ENCODE measurements around the gene RASL10B. TPM values are rescaled to one million over a fixed set of nuclear protein-coding genes. Genes with fewer than 3 reads are reported as not detected.
A peak's percentile ranks its signal among the peaks of the same experiment; 100 is the strongest.

RASL10B gene
- polyA plus RNA-seq, 1 donor from 2014 or later = not detected

DNA sequence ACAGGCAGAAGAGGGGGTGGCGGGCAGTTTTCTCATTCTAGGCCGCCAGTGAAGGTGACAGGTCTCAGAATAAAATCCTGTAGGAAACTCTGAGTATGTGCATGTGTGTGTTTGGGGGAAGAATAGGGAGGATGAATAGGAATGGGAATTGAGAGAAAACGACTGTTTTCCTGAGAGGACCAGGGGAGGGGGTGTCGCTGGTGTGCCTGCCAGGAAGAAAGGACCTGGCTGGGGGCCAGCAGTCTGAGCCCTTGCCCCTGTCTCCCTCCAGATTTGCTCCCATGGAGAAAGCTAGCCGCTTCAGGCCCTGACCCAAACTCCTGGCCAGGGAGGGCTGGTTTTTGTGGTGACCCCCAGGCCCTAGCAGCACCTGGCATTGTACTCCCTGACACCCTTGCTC is 43.6 kb downstream of the RASL10B start:
- Mint-ChIP-seq H3K4me1 (peaks cover 0 to 2% (median 0%) of the 10 kb centered on the region in 3 donors), H3K9me3 (no peaks in the 10 kb centered on the region), H3K27me3 (peaks cover 9% of the 10 kb centered on the region), H3K36me3 (no peaks in the 10 kb centered on the region), H3K27ac (no peak overlapping the region), H3K4me3 (no peak overlapping the region)

DNA sequence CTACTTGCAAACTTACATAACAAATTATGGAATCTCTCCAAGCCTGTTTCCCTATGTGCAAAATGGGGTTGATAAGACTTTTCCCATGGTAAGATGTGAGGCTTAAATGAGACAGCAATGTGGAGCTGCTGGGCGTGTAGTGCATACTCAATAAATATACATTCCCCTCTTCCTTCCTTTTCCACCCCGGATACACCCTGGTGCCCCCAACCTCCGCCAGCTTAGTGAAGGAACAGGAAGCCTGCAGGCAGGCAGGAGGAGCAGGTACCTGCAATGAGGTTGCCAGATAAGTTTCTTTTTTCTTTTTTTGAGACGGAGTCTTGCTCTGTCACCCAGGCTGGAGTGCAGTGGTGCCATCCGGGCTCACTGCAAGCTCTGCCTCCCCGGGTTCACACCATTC is 44.1 kb downstream of the RASL10B start:
- H3K36me3 Mint-ChIP-seq = no peaks in the 10 kb centered on the region
- no peak overlapping the region for H3K4me3 Mint-ChIP-seq
- peaks cover 0 to 2% (median 0%) of the 10 kb centered on the region in 3 donors for H3K4me1 Mint-ChIP-seq
- H3K9me3 Mint-ChIP-seq = no peaks in the 10 kb centered on the region
- peaks cover 9% of the 10 kb centered on the region for H3K27me3 Mint-ChIP-seq
- H3K27ac Mint-ChIP-seq = peak overlapping the region in 1 of 3 donors; percentile 59

DNA sequence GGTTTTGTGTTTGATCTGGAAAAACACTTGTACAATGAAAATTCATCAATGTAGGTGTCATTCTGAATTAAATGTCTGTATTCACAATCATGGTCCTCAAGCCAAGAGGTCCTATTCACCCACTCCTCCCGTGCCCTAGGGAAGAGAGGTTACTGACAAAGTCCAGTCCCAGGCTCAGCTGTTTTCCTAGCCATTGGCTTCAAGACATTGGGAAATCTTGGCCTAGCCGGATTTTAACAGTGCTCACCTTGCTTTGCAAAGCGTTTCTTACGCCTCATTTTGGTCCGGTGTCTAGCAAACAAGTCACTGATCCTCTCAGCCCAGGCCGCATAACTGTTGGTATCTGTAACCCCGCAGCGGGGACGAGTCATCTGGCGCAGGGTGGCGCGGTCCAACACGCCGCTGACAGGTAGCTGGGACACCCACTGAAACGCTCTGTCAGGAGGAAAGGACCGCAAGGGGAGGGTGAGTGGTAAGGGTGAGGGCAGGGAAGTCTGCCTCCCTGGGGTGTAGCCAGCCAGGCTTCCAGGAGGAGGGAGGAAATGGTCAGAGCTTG is 47.3 kb downstream of the RASL10B start:
- H3K4me3 Mint-ChIP-seq = no peak overlapping the region
- H3K4me1 Mint-ChIP-seq = peaks cover 0 to 1% (median 0%) of the 10 kb centered on the region in 3 donors
- H3K27me3 Mint-ChIP-seq = peaks cover 10% of the 10 kb centered on the region
- no peak overlapping the region for H3K27ac Mint-ChIP-seq
- no peaks in the 10 kb centered on the region for H3K36me3 Mint-ChIP-seq
- H3K9me3 Mint-ChIP-seq = no peaks in the 10 kb centered on the region

DNA sequence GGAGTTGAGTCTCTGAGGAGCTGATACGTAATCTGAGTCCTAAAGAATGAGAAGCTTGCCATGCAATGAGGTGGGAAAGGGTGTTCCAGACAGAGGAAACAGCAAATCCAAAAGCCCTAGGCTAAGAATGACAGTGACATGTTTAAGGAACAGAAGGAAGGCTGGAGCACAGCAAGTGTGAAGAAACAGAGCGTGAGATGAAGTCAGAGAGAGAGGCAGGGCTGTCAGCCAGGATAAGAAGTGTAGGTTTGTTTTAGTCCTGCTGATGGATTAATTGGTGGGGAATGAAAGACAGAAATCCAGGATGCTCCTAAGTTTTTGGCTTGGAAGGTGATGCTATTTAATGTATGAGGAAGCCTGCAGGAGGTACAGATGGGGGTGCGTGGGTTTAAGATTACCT is 49.5 kb downstream of the RASL10B start:
- Mint-ChIP-seq H3K4me3 (peak overlapping the region in 1 of 4 donors; percentile 69), H3K9me3 (no peaks in the 10 kb centered on the region), H3K36me3 (no peaks in the 10 kb centered on the region), H3K4me1 (no peaks in the 10 kb centered on the region), H3K27me3 (peaks cover 7% of the 10 kb centered on the region), H3K27ac (no peak overlapping the region)

DNA sequence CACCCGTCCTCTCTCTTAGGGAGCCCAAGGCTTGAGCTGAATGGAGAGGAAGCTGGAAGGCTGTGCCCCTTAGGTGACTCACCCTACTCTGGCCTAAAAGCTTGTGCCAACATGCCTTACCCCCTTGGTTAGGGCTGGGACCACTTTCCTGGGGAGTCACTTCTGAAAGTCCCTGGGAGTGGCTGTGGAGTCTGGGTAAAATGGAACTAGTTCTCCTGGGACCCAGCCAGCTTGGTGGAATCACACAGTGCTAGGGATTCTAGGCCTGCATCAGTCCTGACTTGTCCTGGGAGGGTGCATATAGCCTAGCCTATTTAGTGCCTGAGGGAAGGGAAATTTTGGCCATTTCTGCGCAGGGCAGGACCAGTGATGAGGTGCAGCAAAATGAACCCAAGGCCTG is 53.5 kb downstream of the RASL10B start:
- no peaks in the 10 kb centered on the region for H3K36me3 Mint-ChIP-seq
- no peaks in the 10 kb centered on the region for H3K9me3 Mint-ChIP-seq
- no peaks in the 10 kb centered on the region for H3K4me1 Mint-ChIP-seq
- peaks cover 2% of the 10 kb centered on the region for H3K27me3 Mint-ChIP-seq
- H3K4me3 Mint-ChIP-seq = no peak overlapping the region
- H3K27ac Mint-ChIP-seq = no peak overlapping the region

DNA sequence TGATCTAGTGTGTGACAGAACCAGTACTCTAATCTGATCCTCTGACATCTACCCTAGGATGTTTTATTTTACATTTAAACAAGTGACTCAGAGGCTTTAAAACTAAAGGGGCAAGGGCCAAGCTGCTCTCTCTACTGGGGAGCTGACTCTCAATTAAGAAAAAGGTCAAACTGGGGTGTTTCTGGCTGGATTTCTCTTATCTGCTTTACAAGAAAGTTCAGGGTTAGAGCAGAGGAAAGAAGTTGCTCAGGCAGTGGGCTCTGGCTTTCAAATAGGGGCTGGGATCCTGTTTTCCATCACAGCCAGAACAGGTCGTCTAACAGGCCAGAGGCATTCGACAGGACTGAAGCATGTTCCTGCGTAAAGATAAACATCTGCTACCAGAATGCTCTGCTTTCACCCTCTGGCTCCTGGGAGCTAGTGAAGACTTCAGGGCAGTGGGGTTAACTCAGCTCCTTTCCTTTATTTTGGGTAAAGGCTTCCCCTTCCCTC is 55.5 kb downstream of the RASL10B start:
- H3K9me3 Mint-ChIP-seq = no peaks in the 10 kb centered on the region
- no peaks in the 10 kb centered on the region for H3K4me1 Mint-ChIP-seq
- H3K27ac Mint-ChIP-seq = peak overlapping the region in 1 of 3 donors; percentile 83
- peaks cover 6% of the 10 kb centered on the region for H3K27me3 Mint-ChIP-seq
- no peak overlapping the region for H3K4me3 Mint-ChIP-seq
- H3K36me3 Mint-ChIP-seq = no peaks in the 10 kb centered on the region

DNA sequence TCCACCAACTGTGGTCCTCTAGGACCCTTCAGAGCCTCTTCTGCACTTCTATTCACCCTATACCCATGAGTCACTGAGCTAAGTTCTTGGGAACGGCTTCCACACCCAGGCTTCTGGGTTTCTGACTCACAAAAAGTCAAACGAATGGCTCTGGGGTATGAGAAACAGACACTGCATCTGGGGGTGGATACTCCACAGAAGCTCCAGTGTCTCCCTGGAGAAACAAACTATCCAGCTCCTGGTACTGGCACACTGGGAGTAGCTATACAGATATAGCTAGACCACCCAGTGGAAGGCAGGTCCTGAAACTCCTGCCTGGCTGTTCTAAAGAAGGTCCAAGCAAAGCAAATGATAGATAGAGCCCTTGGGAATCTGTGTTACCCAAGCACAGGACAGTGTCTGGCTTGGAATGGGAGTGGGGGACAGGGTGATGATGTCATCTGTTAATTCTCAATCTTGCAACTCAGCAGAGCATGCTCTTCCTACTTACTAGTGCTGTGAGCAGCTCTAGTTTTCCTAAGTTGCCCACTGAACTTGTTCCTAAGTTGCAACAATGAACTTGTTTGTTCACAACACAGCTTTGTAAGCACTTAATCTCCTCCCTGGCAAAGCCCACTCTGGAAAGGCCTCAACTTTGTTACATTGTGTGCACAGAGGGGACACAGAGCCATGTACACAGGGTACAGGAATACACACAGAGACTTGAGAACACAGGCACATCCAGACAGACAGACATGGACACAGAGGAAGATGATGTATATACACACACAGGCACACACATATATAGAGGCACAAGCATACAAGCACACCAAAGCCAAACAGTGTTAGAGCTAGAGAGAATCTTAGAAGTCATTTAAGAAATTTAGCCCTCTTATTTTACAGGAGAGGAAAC is 57.3 kb downstream of the RASL10B start:
- Mint-ChIP-seq H3K9me3 (no peaks in the 10 kb centered on the region), H3K27ac (no peak overlapping the region), H3K4me3 (no peak overlapping the region), H3K36me3 (no peaks in the 10 kb centered on the region), H3K4me1 (peaks cover 0 to 3% (median 0%) of the 10 kb centered on the region in 3 donors), H3K27me3 (peaks cover 11% of the 10 kb centered on the region)

DNA sequence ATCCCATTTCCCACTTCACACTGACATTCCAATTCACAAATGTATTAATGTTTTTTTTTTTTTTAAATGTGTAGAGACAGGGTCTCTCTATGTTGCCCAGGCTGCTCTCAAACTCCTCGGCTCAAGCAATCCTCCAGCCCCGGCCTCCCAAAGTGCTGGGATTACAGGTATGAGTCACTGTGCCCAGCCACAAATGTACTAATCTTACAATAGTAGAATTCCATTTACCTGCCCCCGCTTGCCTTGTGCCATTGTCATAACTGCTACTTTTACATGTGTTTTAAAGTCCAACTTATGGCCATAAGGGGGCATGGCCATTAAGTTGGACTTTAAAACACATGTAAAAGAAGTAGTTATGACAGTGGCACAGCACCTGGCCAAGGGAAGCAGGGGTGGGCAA is 59.4 kb downstream of the RASL10B start:
- H3K4me3 Mint-ChIP-seq = no peak overlapping the region
- peaks cover 21% of the 10 kb centered on the region for H3K27me3 Mint-ChIP-seq
- H3K9me3 Mint-ChIP-seq = no peaks in the 10 kb centered on the region
- no peak overlapping the region for H3K27ac Mint-ChIP-seq
- no peaks in the 10 kb centered on the region for H3K36me3 Mint-ChIP-seq
- H3K4me1 Mint-ChIP-seq = peaks cover 0 to 3% (median 2%) of the 10 kb centered on the region in 3 donors

DNA sequence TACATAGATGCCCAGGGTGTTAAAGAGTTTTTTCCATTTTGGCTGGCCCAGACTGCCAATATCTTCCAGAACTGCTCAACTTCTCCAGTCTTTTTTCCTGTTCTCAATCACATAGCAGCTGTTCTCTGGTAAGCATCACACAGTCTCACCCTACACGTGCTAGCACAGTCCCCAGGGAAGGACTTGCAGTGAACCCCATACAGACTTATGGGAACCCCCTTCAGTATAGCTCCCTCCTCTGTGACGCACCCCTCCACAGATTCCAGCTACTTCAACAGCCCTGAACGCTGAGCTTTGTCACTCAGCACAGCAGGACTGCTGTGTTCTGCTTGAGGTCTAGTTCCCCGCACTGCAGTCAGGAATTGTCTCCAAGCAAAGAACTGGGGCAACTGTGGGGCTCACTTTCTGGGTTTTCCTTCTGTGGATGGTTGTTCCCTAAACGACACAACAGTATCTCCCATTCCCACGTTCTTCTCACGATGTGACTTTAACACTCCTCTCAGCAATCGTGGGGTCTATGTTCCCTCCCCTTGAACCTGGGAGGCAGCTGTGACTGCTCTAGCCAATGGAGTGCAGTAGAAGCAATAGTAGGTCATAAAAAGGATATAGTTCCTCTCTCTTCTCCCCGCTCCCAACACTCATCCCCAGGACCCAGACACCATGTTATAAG is 60.4 kb downstream of the RASL10B start:
- no peaks in the 10 kb centered on the region for H3K9me3 Mint-ChIP-seq
- peak overlapping the region in 1 of 4 donors; percentile 66 for H3K4me3 Mint-ChIP-seq
- H3K36me3 Mint-ChIP-seq = no peaks in the 10 kb centered on the region
- H3K27me3 Mint-ChIP-seq = peaks cover 25% of the 10 kb centered on the region
- no peak overlapping the region for H3K27ac Mint-ChIP-seq
- H3K4me1 Mint-ChIP-seq = peaks cover 3 to 8% (median 7%) of the 10 kb centered on the region in 3 donors

Other genes with a start within 250 kb of the RASL10B start
- 1.9 TPM for gene SLFN12L, start 194.0 kb upstream of the RASL10B start, polyA plus RNA-seq
- not detected for gene SLFN14, start 170.8 kb upstream of the RASL10B start, polyA plus RNA-seq
- 1.3 TPM for gene PEX12, start 153.1 kb upstream of the RASL10B start, polyA plus RNA-seq
- gene AP2B1, start 144.3 kb upstream of the RASL10B start, polyA plus RNA-seq = 36.3 TPM
- gene GAS2L2, start 21.6 kb downstream of the RASL10B start, polyA plus RNA-seq = not detected
- not detected for gene C17orf50, start 29.2 kb downstream of the RASL10B start, polyA plus RNA-seq
- gene MMP28, start 64.0 kb downstream of the RASL10B start, polyA plus RNA-seq = 0.49 TPM
- 17.0 TPM for gene TAF15, start 77.8 kb downstream of the RASL10B start, polyA plus RNA-seq
- gene HEATR9, start 137.3 kb downstream of the RASL10B start, polyA plus RNA-seq = not detected
- gene CCL5, start 148.7 kb downstream of the RASL10B start, polyA plus RNA-seq = 66.3 TPM
- gene RDM1, start 199.1 kb downstream of the RASL10B start, polyA plus RNA-seq = not detected
- gene LYZL6, start 212.1 kb downstream of the RASL10B start, polyA plus RNA-seq = not detected
- not detected for gene CCL16, start 249.9 kb downstream of the RASL10B start, polyA plus RNA-seq